Keratinocyte (primary cell): Measurements from ENCODE around the gene ATL1. TPM values are rescaled to one million over a fixed set of nuclear protein-coding genes. Genes with fewer than 3 reads are reported as not detected.

Experiments
- DNase-seq: peaks from one replicate; pipeline ENCODE4 v3.0.0-alpha.2; 2011; ENCODE audit warnings: low read depth, missing footprints, low spot score
- FAIRE-seq: peaks from 2 replicates; lab custom pipeline; 2011; peaks lifted over from hg19 to GRCh38; lab: Jason Lieb, UNC
- H2AFZ ChIP-seq: 2 replicates; pipeline ENCODE4 v1.6.0; 2012; ENCODE audit warnings: low read length, control low read depth, inconsistent platforms; ENCODE audit not compliant: control insufficient read depth
- H3K27ac ChIP-seq: 2 replicates; pipeline ENCODE4 v1.5.1; 2011; ENCODE audit warnings: low read length; ENCODE audit not compliant: control insufficient read depth, insufficient read depth
- H3K27me3 ChIP-seq: 3 replicates; pipeline ENCODE4 v1.6.0; 2011; ENCODE audit warnings: low read length; ENCODE audit not compliant: control insufficient read depth, insufficient read depth; ENCODE audit errors: extremely low read depth
- H3K36me3 ChIP-seq, 2 experiments: 2 replicates in 1 of 2; 3 replicates in 1 of 2; pipeline ENCODE4 v1.5.1; 2011; ENCODE audit warnings: low read length in 2 of 2, mild to moderate bottlenecking in 1 of 2; ENCODE audit not compliant: control insufficient read depth in 2 of 2, insufficient read depth in 2 of 2; ENCODE audit errors: extremely low read depth in 1 of 2
- H3K4me1 ChIP-seq: 3 replicates; pipeline ENCODE4 v1.5.1; 2011; ENCODE audit warnings: low read length; ENCODE audit not compliant: control insufficient read depth, insufficient read depth; ENCODE audit errors: extremely low read depth
- H3K4me2 ChIP-seq: 3 replicates; pipeline ENCODE4 v1.6.0; 2011; ENCODE audit warnings: low read depth, low read length; ENCODE audit not compliant: control insufficient read depth, insufficient read depth; ENCODE audit errors: extremely low read depth
- H3K4me3 ChIP-seq, 3 experiments: fragments of 200-600 bp in 1 of 3; sonication (generic) in 1 of 3; 2 replicates in 2 of 3; 3 replicates in 1 of 3; pipeline ENCODE4 v1.5.1; 2011 to 2016; ENCODE audit warnings: low read length in 3 of 3, mild to moderate bottlenecking in 3 of 3, control low read depth in 2 of 3, inconsistent platforms in 1 of 3, low read depth in 1 of 3, mixed read lengths in 1 of 3, mixed run types in 1 of 3, moderate library complexity in 1 of 3; ENCODE audit not compliant: control insufficient read depth in 2 of 3, insufficient read depth in 2 of 3; ENCODE audit errors: extremely low read depth in 1 of 3
- H3K79me2 ChIP-seq: 2 replicates; pipeline ENCODE4 v1.6.0; 2012; ENCODE audit warnings: low read length; ENCODE audit not compliant: control insufficient read depth, insufficient read depth
- H3K9ac ChIP-seq: 3 replicates; pipeline ENCODE4 v1.6.0; 2011; ENCODE audit warnings: low read length; ENCODE audit not compliant: control insufficient read depth, insufficient read depth; ENCODE audit errors: extremely low read depth
- H3K9me1 ChIP-seq: 3 replicates; pipeline ENCODE4 v1.6.0; 2011; ENCODE audit warnings: low read length; ENCODE audit not compliant: control insufficient read depth, insufficient read depth; ENCODE audit errors: extremely low read depth
- H3K9me3 ChIP-seq: 2 replicates; pipeline ENCODE4 v1.5.1; 2012; ENCODE audit warnings: low read depth, low read length; ENCODE audit not compliant: control insufficient read depth
- H4K20me1 ChIP-seq: 3 replicates; pipeline ENCODE4 v1.6.0; 2011; ENCODE audit warnings: low read length; ENCODE audit not compliant: control insufficient read depth, insufficient read depth; ENCODE audit errors: extremely low read depth
- EZH2 ChIP-seq: IDR thresholded peaks from one replicate; pipeline ENCODE4 v1.6.1; 2012; ENCODE audit warnings: inconsistent platforms, mild to moderate bottlenecking, low read length, moderate library complexity
- dilution Hi-C: fragments of 300-500 bp; cut with MboI; formaldehyde crosslinking; loops from one replicate; pipeline ENCODE4 v1.7.0; 2020; ENCODE audit warnings: low sequenced_read_pairs; ENCODE audit not compliant: extremely low pct_ligation_motif_present
- polyA plus RNA-seq, 5 experiments: library from polyadenylated mRNA; depleted of rRNA in 3 of 5; stranded (reverse) in 3 of 5; stranded (forward) in 1 of 5; unstranded in 1 of 5; fragments of >200 nt; gene quantifications; 1 replicate in 1 of 5; 2 replicates in 3 of 5; 3 replicates in 1 of 5; pipeline versions ENCODE4 v1.2.1 to v1.2.3, GENCODE V29; 2011 to 2012; ENCODE audit warnings: missing spikeins in 2 of 5, low read depth in 1 of 5, low replicate concordance in 1 of 5
- TF ChIP-seq, protein P1 (sequence below), 3 experiments: IDR thresholded peaks in 1 of 3; conservative IDR thresholded peaks in 1 of 3; optimal IDR thresholded peaks in 1 of 3; 2 replicates in 2 of 3; 3 replicates in 1 of 3; pipeline versions ENCODE3 to v1.5.1; 2011; ENCODE audit warnings: low read length in 3 of 3, mild to moderate bottlenecking in 3 of 3, moderate library complexity in 2 of 3, control low read depth in 1 of 3, inconsistent platforms in 1 of 3; ENCODE audit not compliant: insufficient read depth in 2 of 3; ENCODE audit errors: extremely low read depth in 1 of 3

The ATL1 gene
- polyA plus RNA-seq, 1 donor (not counting 4 experiments of a cell fraction or from before 2014, with no cell fraction given): 3.6 TPM

DNA sequence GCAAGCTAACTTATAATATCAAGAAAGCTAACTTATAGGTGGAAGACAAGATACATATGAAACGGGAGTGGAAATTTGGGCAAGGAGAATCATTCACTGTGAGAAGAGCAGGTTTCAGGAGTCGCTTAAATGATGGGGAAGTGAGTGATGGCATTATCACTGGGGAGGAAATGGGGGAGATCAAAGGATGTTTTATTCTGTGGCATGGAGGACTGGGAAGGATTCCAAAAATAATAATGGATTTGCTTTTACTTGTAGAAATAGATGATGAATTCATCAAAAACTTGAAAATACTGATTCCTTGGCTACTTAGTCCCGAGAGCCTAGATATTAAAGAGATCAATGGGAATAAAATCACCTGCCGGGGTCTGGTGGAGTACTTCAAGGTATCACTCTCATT, 60.4 kb downstream of the ATL1 start:
- H3K36me3 ChIP-seq: no peaks in the 10 kb centered on the region
- dilution Hi-C loops: no loop called here
- no peaks in the 10 kb centered on the region for H3K9me3 ChIP-seq
- H3K4me2 ChIP-seq: peak overlapping the region; percentile 12
- no peaks in the 10 kb centered on the region for H4K20me1 ChIP-seq
- no peak for DNase-seq
- no peaks in the 10 kb centered on the region for H3K9me1 ChIP-seq
- TF ChIP-seq, protein P1, sequence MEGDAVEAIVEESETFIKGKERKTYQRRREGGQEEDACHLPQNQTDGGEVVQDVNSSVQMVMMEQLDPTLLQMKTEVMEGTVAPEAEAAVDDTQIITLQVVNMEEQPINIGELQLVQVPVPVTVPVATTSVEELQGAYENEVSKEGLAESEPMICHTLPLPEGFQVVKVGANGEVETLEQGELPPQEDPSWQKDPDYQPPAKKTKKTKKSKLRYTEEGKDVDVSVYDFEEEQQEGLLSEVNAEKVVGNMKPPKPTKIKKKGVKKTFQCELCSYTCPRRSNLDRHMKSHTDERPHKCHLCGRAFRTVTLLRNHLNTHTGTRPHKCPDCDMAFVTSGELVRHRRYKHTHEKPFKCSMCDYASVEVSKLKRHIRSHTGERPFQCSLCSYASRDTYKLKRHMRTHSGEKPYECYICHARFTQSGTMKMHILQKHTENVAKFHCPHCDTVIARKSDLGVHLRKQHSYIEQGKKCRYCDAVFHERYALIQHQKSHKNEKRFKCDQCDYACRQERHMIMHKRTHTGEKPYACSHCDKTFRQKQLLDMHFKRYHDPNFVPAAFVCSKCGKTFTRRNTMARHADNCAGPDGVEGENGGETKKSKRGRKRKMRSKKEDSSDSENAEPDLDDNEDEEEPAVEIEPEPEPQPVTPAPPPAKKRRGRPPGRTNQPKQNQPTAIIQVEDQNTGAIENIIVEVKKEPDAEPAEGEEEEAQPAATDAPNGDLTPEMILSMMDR (optimal IDR thresholded peaks at IDR 0.05 in 1 of 3, IDR thresholded peaks at IDR 0.05 in 1 of 3, conservative IDR thresholded peaks at IDR 0.05 in 1 of 3; ENCODE audit: extremely low read depth in 1 of 3, insufficient read depth in 2 of 3, low read length in 3 of 3): no peak
- no peak for TF ChIP-seq EZH2
- no peak overlapping the region for H2AFZ ChIP-seq
- H3K27ac ChIP-seq: no peak overlapping the region
- FAIRE-seq: no peak
- H3K4me1 ChIP-seq: peaks cover 10% of the 10 kb centered on the region
- H3K27me3 ChIP-seq: no peaks in the 10 kb centered on the region
- no peak overlapping the region for H3K9ac ChIP-seq
- H3K4me3 ChIP-seq: no peak overlapping the region
- H3K79me2 ChIP-seq: no peaks in the 10 kb centered on the region

DNA sequence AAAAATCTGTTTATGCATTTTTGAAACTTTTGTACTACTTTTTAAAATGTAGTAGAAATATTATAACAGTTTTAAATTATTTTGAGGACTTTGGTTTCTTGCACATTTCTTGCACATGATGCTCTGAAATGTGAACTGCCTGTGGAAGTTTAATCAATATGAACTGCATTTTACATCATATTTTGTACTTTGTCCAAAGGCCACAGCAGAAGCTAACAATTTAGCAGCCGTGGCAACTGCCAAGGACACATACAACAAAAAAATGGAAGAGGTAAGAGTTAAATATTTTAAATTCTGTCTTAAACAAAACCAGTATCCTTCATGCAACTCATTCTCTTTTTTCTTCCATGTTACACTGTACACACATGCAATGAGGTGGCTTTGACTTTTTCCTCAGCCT, 63.0 kb downstream of the ATL1 start:
- no peaks in the 10 kb centered on the region for H3K27me3 ChIP-seq
- no peak overlapping the region for H2AFZ ChIP-seq
- H3K79me2 ChIP-seq: no peaks in the 10 kb centered on the region
- no peak overlapping the region for H3K9ac ChIP-seq
- no peaks in the 10 kb centered on the region for H3K36me3 ChIP-seq
- H3K4me3 ChIP-seq: no peak overlapping the region
- no peaks in the 10 kb centered on the region for H3K9me1 ChIP-seq
- H3K4me2 ChIP-seq: no peak overlapping the region
- H3K27ac ChIP-seq: no peak overlapping the region
- dilution Hi-C loops: no loop called here
- H3K9me3 ChIP-seq: no peaks in the 10 kb centered on the region
- FAIRE-seq (no peak), DNase-seq (no peak)
- TF ChIP-seq, protein P1 (optimal IDR thresholded peaks at IDR 0.05 in 1 of 3, IDR thresholded peaks at IDR 0.05 in 1 of 3, conservative IDR thresholded peaks at IDR 0.05 in 1 of 3; ENCODE audit: extremely low read depth in 1 of 3, insufficient read depth in 2 of 3, low read length in 3 of 3): no peak
- TF ChIP-seq EZH2: no peak
- H4K20me1 ChIP-seq: no peaks in the 10 kb centered on the region
- H3K4me1 ChIP-seq: peaks cover 10% of the 10 kb centered on the region
